ENCODE results near the gene TLR5. TPM values are rescaled to one million over a fixed set of nuclear protein-coding genes. Genes with fewer than 3 reads are reported as not detected.

TLR5 gene
- total and polyA plus RNA-seq, 2 donors from 2014 or later, result 3.7 to 31.3 TPM

DNA sequence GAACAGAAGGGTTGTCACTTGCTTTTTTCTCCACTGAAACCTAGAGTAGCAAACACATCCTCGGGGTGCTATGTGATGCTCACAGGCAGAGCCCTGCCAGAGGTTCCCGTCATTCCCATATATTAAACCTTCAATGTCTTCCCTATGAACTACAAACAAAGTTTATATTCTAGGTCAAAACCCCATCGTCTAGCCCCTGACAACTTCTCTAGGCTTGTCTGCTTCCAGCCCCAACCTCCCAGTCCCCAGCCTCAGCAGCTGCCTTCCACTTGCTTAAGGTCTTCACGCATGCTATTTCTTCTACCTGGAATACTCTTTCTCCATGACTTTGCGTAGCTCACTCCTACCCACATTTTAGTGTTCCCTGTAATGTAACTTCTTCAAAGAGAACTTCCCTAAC is 1.9 kb upstream of the TLR5 start:
- intact Hi-C loops (cut with DNase I), result no loop called here
- FAIRE-seq (no peak), DNase-seq (no peak)
- TF ChIP-seq, protein P1, sequence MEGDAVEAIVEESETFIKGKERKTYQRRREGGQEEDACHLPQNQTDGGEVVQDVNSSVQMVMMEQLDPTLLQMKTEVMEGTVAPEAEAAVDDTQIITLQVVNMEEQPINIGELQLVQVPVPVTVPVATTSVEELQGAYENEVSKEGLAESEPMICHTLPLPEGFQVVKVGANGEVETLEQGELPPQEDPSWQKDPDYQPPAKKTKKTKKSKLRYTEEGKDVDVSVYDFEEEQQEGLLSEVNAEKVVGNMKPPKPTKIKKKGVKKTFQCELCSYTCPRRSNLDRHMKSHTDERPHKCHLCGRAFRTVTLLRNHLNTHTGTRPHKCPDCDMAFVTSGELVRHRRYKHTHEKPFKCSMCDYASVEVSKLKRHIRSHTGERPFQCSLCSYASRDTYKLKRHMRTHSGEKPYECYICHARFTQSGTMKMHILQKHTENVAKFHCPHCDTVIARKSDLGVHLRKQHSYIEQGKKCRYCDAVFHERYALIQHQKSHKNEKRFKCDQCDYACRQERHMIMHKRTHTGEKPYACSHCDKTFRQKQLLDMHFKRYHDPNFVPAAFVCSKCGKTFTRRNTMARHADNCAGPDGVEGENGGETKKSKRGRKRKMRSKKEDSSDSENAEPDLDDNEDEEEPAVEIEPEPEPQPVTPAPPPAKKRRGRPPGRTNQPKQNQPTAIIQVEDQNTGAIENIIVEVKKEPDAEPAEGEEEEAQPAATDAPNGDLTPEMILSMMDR (IDR thresholded peaks at IDR 0.05; ENCODE audit: borderline replicate concordance, extremely low read depth, insufficient read depth), result no peak
- no peaks in the 10 kb centered on the region for H3K9me3 ChIP-seq (ENCODE audit: control insufficient read depth in 2 of 3, insufficient read depth in 1 of 3, low read length in 3 of 3)
- peaks cover 0 to 18% (median 10%) of the 10 kb centered on the region in 3 donors for H3K4me1 ChIP-seq (ENCODE audit: control insufficient read depth in 2 of 3, insufficient read depth in 2 of 3, low read depth in 1 of 3, low read length in 3 of 3)
- no peaks in the 10 kb centered on the region for H3K27me3 ChIP-seq (ENCODE audit: control insufficient read depth, insufficient read depth, low read length)
- H3K36me3 ChIP-seq (ENCODE audit: control insufficient read depth in 2 of 3, insufficient read depth in 3 of 3, low read length in 3 of 3), result no peaks in the 10 kb centered on the region
- no peak overlapping the region for H3K27ac ChIP-seq (ENCODE audit: low read depth in 2 of 2, low read length in 2 of 2)
- no peak overlapping the region for H3K9ac ChIP-seq (ENCODE audit: low read length in 3 of 3)
- no peak overlapping the region for H3K4me3 ChIP-seq (ENCODE audit: low read length in 3 of 3)

DNA sequence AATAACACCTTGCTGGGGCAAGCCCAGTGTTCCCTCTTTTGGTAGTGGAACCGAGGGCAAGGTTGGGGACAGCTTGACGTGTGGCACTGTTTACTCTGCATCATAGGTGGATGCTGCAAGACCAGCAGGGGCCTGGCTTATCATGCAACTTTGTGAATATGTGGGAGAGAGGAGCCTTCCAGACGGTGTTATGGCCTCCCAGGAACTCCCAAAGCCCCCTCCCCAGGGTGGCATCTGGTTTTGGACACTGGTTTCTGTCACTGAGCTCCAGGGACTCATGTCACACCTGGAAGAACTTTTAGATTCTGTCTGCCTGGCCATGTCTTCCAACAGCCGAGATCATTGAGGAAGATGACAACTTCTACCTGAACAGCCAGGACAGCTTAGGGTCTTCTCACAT is 1.4 kb upstream of the TLR5 start:
- DNase-seq (no peak), FAIRE-seq (no peak)
- no peak overlapping the region for H3K9ac ChIP-seq (ENCODE audit: low read length in 3 of 3)
- no peaks in the 10 kb centered on the region for H3K9me3 ChIP-seq (ENCODE audit: control insufficient read depth in 2 of 3, insufficient read depth in 1 of 3, low read length in 3 of 3)
- intact Hi-C loops (cut with DNase I), result no loop called here
- no peak overlapping the region for H3K4me3 ChIP-seq (ENCODE audit: low read length in 3 of 3)
- no peaks in the 10 kb centered on the region for H3K27me3 ChIP-seq (ENCODE audit: control insufficient read depth, insufficient read depth, low read length)
- peaks cover 0 to 18% (median 10%) of the 10 kb centered on the region in 3 donors for H3K4me1 ChIP-seq (ENCODE audit: control insufficient read depth in 2 of 3, insufficient read depth in 2 of 3, low read depth in 1 of 3, low read length in 3 of 3)
- H3K27ac ChIP-seq (ENCODE audit: low read depth in 2 of 2, low read length in 2 of 2), result peak overlapping the region in 1 of 2 donors; percentile 53
- no peaks in the 10 kb centered on the region for H3K36me3 ChIP-seq (ENCODE audit: control insufficient read depth in 2 of 3, insufficient read depth in 3 of 3, low read length in 3 of 3)
- TF ChIP-seq, protein P1 (IDR thresholded peaks at IDR 0.05; ENCODE audit: borderline replicate concordance, extremely low read depth, insufficient read depth), result no peak

DNA sequence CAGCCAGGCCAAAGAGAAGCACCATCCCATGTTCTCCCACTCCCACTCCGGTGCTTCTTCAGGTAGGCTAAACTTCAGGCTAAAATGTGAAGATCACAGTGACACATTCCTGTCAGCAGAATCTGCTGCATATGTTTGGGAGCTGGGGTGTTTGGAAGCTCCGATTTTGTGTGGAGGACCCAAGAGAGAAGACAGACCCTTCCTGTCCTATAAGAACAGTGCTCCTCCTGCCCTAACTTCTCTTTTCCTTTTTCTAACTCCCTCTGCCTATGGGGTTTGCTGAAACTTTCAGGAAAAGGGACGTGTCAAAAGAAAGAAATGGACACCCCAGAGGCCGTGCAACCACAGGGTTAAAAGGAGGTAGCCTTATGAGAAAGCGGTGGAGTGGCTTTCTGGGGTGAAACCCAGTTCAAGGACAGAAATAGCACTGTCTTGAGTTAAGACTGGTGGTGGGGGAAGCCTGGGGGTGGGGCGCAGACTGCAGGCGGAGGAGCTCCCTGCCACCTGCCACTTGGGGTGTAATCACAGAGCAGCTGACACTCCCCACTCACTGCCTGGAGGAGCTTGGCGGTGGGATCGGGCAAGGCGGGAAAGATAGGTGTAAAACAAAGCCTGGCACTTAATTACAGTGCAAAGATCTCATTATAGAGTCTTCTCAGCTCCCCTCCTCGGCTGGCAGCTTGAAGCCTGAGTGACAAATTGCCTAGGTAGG is 645 bp upstream of the TLR5 start:
- Histone ChIP-seq H3K36me3 (ENCODE audit: control insufficient read depth in 2 of 3, insufficient read depth in 3 of 3, low read length in 3 of 3) (no peaks in the 10 kb centered on the region), H3K9ac (ENCODE audit: low read length in 3 of 3) (peak overlapping the region; percentile 5 to 69 (median 55)), H3K27me3 (ENCODE audit: control insufficient read depth, insufficient read depth, low read length) (no peaks in the 10 kb centered on the region), H3K4me3 (ENCODE audit: low read length in 3 of 3) (peak overlapping the region; percentile 44 to 69 (median 66)), H3K9me3 (ENCODE audit: control insufficient read depth in 2 of 3, insufficient read depth in 1 of 3, low read length in 3 of 3) (no peaks in the 10 kb centered on the region), H3K27ac (ENCODE audit: low read depth in 2 of 2, low read length in 2 of 2) (peak overlapping the region; percentile 53 to 67), H3K4me1 (ENCODE audit: control insufficient read depth in 2 of 3, insufficient read depth in 2 of 3, low read depth in 1 of 3, low read length in 3 of 3) (peaks cover 0 to 18% (median 10%) of the 10 kb centered on the region in 3 donors)
- peak; percentile 52 to 74 (median 67) for DNase-seq
- intact Hi-C loops (cut with DNase I), result no loop called here
- FAIRE-seq, result no peak
- TF ChIP-seq, protein P1 (IDR thresholded peaks at IDR 0.05; ENCODE audit: borderline replicate concordance, extremely low read depth, insufficient read depth), result no peak

Data from kidney (tissue), 14 donors.